Measurements from ENCODE around the gene C21orf91.

The C21orf91 gene

GRCh38 chr21:17797967-17798366, 21.2 kb downstream of the C21orf91 start:
- no peak for DNase-seq (ENCODE audit: low spot score)

GRCh38 chr21:17796503-17796902, 22.7 kb downstream of the C21orf91 start:
- no peak for DNase-seq (ENCODE audit: low spot score)

- no peak for DNase-seq (ENCODE audit: low spot score)
Measured at GRCh38 chr21:17796037-17796403, 23.1 kb downstream of the C21orf91 start.

- DNase-seq (ENCODE audit: low spot score) = no peak
Measured at GRCh38 chr21:17795146-17796036, 23.8 kb downstream of the C21orf91 start.

GRCh38 chr21:17794518-17795145, 24.5 kb downstream of the C21orf91 start:
- DNase-seq (ENCODE audit: low spot score) = no peak

GRCh38 chr21:17793246-17794123, 25.7 kb downstream of the C21orf91 start:
- no peak for DNase-seq (ENCODE audit: low spot score)

GRCh38 chr21:17789656-17790055, 29.5 kb downstream of the C21orf91 start:
- no peak for DNase-seq (ENCODE audit: low spot score)

GRCh38 chr21:17789069-17789468, 30.1 kb downstream of the C21orf91 start:
- DNase-seq (ENCODE audit: low spot score) = no peak

GRCh38 chr21:17786851-17787181, 32.3 kb downstream of the C21orf91 start:
- no peak for DNase-seq (ENCODE audit: low spot score)

GRCh38 chr21:17786071-17786850, 32.9 kb downstream of the C21orf91 start:
- DNase-seq (ENCODE audit: low spot score) = no peak

- DNase-seq (ENCODE audit: low spot score) = no peak
Measured at GRCh38 chr21:17785403-17785788, 33.8 kb downstream of the C21orf91 start.

GRCh38 chr21:17784604-17785402, 34.4 kb downstream of the C21orf91 start:
- DNase-seq (ENCODE audit: low spot score) = no peak

GRCh38 chr21:17784180-17784598, 35.0 kb downstream of the C21orf91 start:
- no peak for DNase-seq (ENCODE audit: low spot score)

GRCh38 chr21:17783481-17784179, 35.5 kb downstream of the C21orf91 start:
- no peak for DNase-seq (ENCODE audit: low spot score)

GRCh38 chr21:17783003-17783402, 36.2 kb downstream of the C21orf91 start:
- DNase-seq (ENCODE audit: low spot score) = no peak

GRCh38 chr21:17782051-17782450, 37.1 kb downstream of the C21orf91 start:
- no peak for DNase-seq (ENCODE audit: low spot score)

GRCh38 chr21:17781524-17781923, 37.6 kb downstream of the C21orf91 start:
- DNase-seq (ENCODE audit: low spot score) = no peak

GRCh38 chr21:17780539-17780938, 38.6 kb downstream of the C21orf91 start:
- DNase-seq (ENCODE audit: low spot score) = no peak

GRCh38 chr21:17779980-17780379, 39.2 kb downstream of the C21orf91 start:
- no peak for DNase-seq (ENCODE audit: low spot score)

- DNase-seq (ENCODE audit: low spot score) = no peak
Measured at GRCh38 chr21:17779496-17779895, 39.7 kb downstream of the C21orf91 start.
